T-helper 17 cell (primary cell): ENCODE measurements around the gene UBASH3A. TPM values are rescaled to one million over a fixed set of nuclear protein-coding genes. Genes with fewer than 3 reads are reported as not detected.
A peak's percentile ranks its signal among the peaks of the same experiment; 100 is the strongest.
"Not testable (repeated sequence)": the region's sequence is repeated elsewhere in the genome, so short reads cannot be mapped to it uniquely, and the experiment has no call there.

Experiments
- ATAC-seq: fragments of 150-1000 bp; cut with Tn5 transposase; 2 replicates; pipeline ENCODE4 v1.10.0; 2021; ENCODE audit warnings: mild to moderate bottlenecking, moderate library complexity
- DNase-seq, 3 donors: peaks; one replicate each; pipeline versions ENCODE4 v3.0.0 to v3.0.0-alpha.2; 2020 to 2021
- H3K9me3 ChIP-seq: one replicate; pipeline ENCODE4 v1.7.0; 2013; ENCODE audit warnings: low read length, mild to moderate bottlenecking; ENCODE audit not compliant: control insufficient read depth, poor library complexity, severe bottlenecking
- H3K27ac Mint-ChIP-seq: one replicate; pipeline ENCODE4 v1.8.0; 2022; ENCODE audit warnings: mild to moderate bottlenecking, moderate library complexity, mixed read lengths
- H3K27me3 Mint-ChIP-seq: one replicate; pipeline ENCODE4 v1.8.0; 2022; ENCODE audit warnings: mixed read lengths
- H3K36me3 Mint-ChIP-seq: one replicate; pipeline ENCODE4 v1.8.0; 2022; ENCODE audit warnings: low read depth, mixed read lengths
- H3K4me1 Mint-ChIP-seq: one replicate; pipeline ENCODE4 v1.8.0; 2022; ENCODE audit warnings: mild to moderate bottlenecking, mixed read lengths
- H3K4me3 Mint-ChIP-seq: one replicate; pipeline ENCODE4 v1.8.0; 2022; ENCODE audit warnings: mild to moderate bottlenecking, moderate library complexity, mixed read lengths
- total RNA-seq, 4 donors: library from RNA in 2 of 4; stranded (reverse) in 2 of 4; gene quantifications; one replicate each; pipeline ENCODE4 v1.2.3 and lab custom pipeline; 2022 to 2026

UBASH3A gene
- total RNA-seq, 2 donors from 2014 or later, result 49.5 to 50.3 TPM

DNA sequence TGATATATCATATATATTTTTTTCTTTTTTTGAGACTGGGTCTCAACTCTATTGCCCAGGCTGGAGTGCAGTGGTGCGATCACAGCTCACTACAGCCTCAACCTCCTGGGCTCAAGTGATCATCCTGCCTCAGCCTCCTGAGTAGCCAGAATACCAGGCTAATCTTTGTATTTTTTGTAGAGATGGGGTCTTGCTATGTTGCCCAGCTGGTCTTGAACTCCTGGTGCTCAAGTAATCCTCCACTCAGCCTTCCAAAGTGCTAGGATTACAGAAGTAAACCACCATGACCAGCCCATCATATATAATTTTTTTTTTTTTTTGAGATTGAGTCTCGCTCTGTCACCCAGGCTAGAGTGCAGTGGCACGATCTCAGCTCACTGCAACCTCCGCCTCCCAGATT lies 66.0 kb downstream of the UBASH3A start:
- peaks cover 27% of the 10 kb centered on the region for H3K4me1 Mint-ChIP-seq
- ATAC-seq, H3K27ac Mint-ChIP-seq, H3K9me3 ChIP-seq, DNase-seq, H3K36me3 Mint-ChIP-seq, H3K4me3 Mint-ChIP-seq: not testable (repeated sequence)
- peaks cover 21% of the 10 kb centered on the region for H3K27me3 Mint-ChIP-seq

DNA sequence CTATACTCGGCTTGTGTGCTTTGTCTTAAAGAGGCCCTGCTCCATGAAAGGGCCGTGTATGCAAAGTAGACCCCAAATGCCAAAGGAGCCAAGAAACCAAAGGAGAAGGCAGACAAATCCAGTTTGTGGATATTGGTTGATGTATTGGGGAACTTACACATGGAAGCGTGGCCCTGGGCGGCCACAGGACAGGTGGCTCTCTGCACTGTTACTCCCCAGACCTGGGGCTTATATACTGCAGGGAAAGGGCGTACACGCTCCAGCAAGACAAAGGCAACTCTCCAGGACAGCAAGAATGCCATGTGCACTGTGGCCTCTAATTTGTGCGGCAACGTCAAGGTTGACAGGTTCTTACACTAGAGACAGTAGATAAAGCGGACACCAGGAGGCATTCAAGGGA lies 67.5 kb downstream of the UBASH3A start:
- H3K9me3 ChIP-seq, result no peaks in the 10 kb centered on the region
- ATAC-seq (no peak), DNase-seq (no peak)
- H3K27ac Mint-ChIP-seq, result peak overlapping the region; percentile 43
- peaks cover 16% of the 10 kb centered on the region for H3K4me1 Mint-ChIP-seq
- peaks cover 3% of the 10 kb centered on the region for H3K36me3 Mint-ChIP-seq
- H3K27me3 Mint-ChIP-seq, result peaks cover 22% of the 10 kb centered on the region
- H3K4me3 Mint-ChIP-seq, result no peak overlapping the region

DNA sequence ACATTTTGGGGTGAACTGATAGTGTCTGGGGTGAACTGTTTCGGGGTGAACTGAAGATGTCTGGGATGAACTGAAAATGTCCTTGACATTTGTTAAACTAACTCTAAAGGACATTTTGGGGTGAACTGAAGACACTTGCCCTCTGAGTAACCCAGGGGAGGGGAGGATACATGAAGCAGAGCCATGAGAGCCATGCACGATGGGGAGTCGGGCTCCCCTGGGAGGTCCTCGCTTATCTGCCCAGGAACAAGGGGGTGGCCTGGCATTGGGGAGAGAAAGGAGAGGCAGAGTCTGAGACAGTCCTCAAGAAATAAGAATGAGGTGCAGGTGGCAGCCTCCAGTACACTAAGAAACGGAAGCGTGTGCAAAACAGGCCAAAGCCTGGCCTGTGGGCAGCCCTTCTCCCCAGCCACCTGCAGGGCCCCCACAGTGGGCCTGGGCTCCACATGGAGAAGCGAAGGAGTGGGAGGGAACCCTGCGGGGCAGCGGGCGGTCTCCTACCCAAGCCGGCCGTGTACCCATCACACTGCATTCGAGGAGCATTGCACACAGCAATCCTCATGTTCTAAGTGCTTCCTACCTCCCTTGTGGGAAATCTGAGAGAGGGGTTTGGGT lies 68.1 kb downstream of the UBASH3A start:
- ATAC-seq (no peak), DNase-seq (no peak)
- Mint-ChIP-seq H3K27me3 (peaks cover 22% of the 10 kb centered on the region), H3K27ac (peak overlapping the region; percentile 43), H3K4me1 (peaks cover 16% of the 10 kb centered on the region), H3K4me3 (no peak overlapping the region), H3K36me3 (peaks cover 3% of the 10 kb centered on the region)
- H3K9me3 ChIP-seq, result no peaks in the 10 kb centered on the region

DNA sequence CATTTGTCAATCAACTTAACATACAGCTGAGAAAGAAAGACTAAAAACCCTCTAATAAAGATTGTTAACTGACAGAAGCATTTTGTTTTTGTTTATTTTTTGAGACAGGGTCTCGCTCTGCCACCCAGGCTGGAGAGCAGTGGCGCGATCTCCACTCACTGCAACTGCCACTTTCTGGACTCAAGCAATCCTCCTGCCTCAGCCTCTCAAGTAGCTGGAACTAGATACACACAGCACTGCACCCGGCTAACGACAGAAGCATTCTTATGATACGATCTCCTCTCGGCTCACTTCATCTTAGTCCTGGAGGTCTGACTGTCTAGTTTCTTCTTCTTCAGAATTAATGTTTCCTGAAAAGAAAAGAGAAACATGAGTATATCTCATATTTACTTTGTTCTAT lies 68.8 kb downstream of the UBASH3A start:
- H3K27ac Mint-ChIP-seq, result no peak overlapping the region
- H3K36me3 Mint-ChIP-seq, result peaks cover 3% of the 10 kb centered on the region
- H3K27me3 Mint-ChIP-seq, result peaks cover 22% of the 10 kb centered on the region
- H3K4me1 Mint-ChIP-seq, result peaks cover 11% of the 10 kb centered on the region
- ATAC-seq (no peak), DNase-seq (no peak)
- no peak overlapping the region for H3K4me3 Mint-ChIP-seq
- H3K9me3 ChIP-seq, result no peaks in the 10 kb centered on the region

DNA sequence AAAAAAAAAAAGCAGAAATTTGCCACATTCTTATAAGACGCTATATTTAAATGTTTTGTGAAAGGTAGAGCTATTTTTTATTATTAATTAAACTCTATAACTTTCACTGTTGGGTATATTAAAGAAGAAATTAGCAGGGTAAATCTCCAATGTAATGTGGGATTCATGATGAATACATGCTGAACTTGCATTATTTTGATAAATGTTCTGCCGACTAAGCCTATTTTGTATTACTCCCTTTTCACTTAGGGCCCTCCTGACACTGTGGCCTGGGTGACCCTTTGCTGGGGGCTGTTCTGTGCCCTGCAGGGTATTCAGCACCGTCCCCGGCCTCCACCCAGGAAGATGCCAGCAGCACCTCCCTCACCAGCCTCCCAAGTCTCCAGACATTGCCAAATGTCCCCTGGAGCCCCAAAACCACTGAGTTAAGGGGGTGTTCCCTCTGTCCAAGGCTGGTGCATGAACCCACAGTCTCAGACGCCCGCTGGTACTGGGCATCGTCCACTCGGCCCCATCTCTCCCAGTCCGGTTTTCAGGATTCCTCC lies 69.9 kb downstream of the UBASH3A start:
- no peak for ATAC-seq

DNA sequence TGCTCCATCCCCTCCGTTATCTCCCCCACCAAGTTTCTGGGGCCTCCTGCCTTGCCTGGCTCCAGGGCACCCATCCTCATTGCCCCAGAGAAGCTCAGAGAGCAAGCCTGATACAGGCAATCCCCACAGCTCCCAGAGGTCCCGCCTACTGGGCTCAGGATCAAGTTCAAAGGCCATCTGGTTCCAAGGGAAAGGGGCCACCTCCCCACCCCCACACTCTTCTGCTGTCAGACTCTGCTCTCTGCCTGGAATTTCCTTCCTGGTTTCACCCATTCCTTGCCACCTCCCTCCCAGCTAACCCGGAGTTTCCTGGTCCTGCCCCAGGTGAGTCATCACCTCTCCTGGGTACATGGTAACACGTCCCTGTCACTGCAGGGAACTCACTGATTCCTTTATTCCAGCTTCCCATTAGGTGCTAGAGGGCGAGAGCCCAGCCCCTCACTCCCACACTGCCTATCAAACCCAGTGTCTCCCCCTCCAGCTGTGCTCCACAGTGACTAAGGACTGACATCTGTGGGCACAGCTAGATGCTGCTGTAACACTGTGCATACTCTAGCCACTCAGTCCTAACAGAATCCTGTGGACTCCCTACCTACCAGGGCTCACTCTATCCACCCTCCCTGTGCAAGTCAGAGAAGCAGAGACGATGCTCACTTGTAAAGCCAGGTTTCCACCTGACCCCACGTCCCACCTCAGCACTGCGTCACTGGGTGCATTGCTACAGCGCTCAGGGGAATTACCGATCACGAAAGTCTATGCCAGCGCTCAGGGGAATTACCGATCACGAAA lies 70.5 kb downstream of the UBASH3A start:
- Mint-ChIP-seq H3K27ac (peak overlapping the region; percentile 76), H3K4me1 (peaks cover 11% of the 10 kb centered on the region), H3K36me3 (peaks cover 3% of the 10 kb centered on the region), H3K27me3 (peaks cover 22% of the 10 kb centered on the region), H3K4me3 (peak overlapping the region; percentile 63)
- DNase-seq (no peak), ATAC-seq (peak; percentile 89)
- H3K9me3 ChIP-seq, result no peaks in the 10 kb centered on the region

More for the DNA sequence above, 69.9 kb downstream of the UBASH3A start:
- Mint-ChIP-seq H3K4me3 (no peak overlapping the region), H3K27me3 (peaks cover 22% of the 10 kb centered on the region), H3K4me1 (peaks cover 9% of the 10 kb centered on the region), H3K27ac (peak overlapping the region; percentile 76), H3K36me3 (peaks cover 3% of the 10 kb centered on the region)
- no peak for DNase-seq
- H3K9me3 ChIP-seq, result no peaks in the 10 kb centered on the region

DNA sequence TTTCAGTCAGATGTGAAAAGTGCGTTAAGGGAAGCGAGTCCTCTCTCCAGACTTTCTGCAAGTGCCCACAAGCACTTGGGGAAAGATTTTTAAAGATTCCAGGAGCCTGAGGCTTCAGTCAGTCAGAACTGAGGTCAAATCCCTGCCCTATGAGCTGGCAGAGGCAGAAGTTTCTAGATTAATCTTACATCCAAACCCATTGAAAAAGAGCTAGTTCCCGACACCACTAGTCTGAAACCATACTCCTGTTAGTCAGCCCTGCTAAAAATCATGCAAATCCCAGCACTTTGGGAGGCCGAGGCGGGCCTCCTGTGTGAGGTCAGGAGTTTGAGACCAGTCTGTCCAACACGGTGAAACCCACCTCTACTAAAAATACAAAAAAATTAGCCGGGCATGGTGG lies 71.3 kb downstream of the UBASH3A start:
- H3K4me3 Mint-ChIP-seq, result no peak overlapping the region
- peaks cover 27% of the 10 kb centered on the region for H3K27me3 Mint-ChIP-seq
- H3K36me3 Mint-ChIP-seq, result peaks cover 5% of the 10 kb centered on the region
- peaks cover 13% of the 10 kb centered on the region for H3K4me1 Mint-ChIP-seq
- DNase-seq (no peak), ATAC-seq (no peak)
- H3K27ac Mint-ChIP-seq, result peak overlapping the region; percentile 51
- no peaks in the 10 kb centered on the region for H3K9me3 ChIP-seq

- H3K4me3 Mint-ChIP-seq, result no peak overlapping the region
- peaks cover 27% of the 10 kb centered on the region for H3K27me3 Mint-ChIP-seq
- ATAC-seq, result no peak
- H3K27ac Mint-ChIP-seq, result no peak overlapping the region
- H3K36me3 Mint-ChIP-seq, result peaks cover 5% of the 10 kb centered on the region
- no peak for DNase-seq
- no peaks in the 10 kb centered on the region for H3K9me3 ChIP-seq
- H3K4me1 Mint-ChIP-seq, result peaks cover 14% of the 10 kb centered on the region
These were observed 72.1 kb downstream of the UBASH3A start for GRCh38 chr21:42475526-42476387.

DNA sequence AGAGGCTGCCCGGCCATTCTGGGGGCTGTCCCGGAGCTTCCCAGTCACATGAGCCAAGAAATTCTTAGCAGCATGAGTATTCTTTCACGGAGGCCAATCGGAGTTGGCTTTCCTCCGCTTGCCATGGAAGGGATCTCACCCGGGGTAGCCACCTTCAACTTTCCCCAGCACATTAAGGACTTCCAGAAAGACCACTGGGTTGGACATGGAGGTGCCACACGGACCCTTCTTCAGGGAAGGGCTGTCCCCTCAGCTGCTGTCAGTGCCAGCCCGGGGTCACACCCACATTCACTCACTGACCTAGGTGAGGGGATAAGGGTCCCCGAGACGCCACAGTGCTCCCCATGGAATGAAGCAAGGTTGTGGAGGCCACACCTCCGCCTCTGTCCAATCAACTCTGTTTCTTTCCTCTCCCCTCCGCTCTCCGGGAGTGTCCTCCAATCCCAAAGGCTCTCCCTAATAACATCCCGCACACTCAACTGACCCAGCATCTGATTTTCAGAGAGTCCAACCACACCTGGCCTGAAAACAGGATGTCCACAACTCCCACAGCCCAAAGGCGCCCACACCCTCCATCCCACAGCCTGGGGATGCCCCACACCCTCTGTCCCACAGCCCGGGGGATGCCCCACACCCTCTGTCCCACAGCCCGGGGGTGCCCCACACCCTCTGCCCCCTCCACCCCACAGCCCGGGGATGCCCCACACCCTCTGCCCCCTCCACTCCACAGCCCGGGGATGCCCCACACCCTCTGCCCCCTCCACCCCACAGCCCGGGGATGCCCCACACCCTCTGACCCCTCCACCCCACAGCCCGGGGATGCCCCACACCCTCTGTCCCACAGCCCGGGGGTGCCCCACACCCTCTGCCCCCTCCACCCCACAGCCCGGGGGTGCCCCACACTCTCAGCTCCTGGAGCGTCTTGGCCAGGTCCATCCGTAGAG lies 73.0 kb downstream of the UBASH3A start:
- DNase-seq (no peak), ATAC-seq (no peak)
- Mint-ChIP-seq H3K27ac (peak overlapping the region; percentile 24), H3K4me3 (no peak overlapping the region), H3K36me3 (peaks cover 5% of the 10 kb centered on the region), H3K4me1 (peaks cover 12% of the 10 kb centered on the region), H3K27me3 (peaks cover 22% of the 10 kb centered on the region)
- no peaks in the 10 kb centered on the region for H3K9me3 ChIP-seq

GRCh38 chr21:42478504-42478903 lies 74.8 kb downstream of the UBASH3A start:
- ATAC-seq, result no peak
- peaks cover 17% of the 10 kb centered on the region for H3K27me3 Mint-ChIP-seq
- H3K27ac Mint-ChIP-seq, result no peak overlapping the region
- no peak for DNase-seq
- H3K4me3 Mint-ChIP-seq, result no peak overlapping the region
- H3K36me3 Mint-ChIP-seq, result peaks cover 5% of the 10 kb centered on the region
- H3K4me1 Mint-ChIP-seq, result peaks cover 11% of the 10 kb centered on the region
- no peaks in the 10 kb centered on the region for H3K9me3 ChIP-seq

- Mint-ChIP-seq H3K4me1 (peaks cover 7% of the 10 kb centered on the region), H3K36me3 (peaks cover 2% of the 10 kb centered on the region), H3K27ac (no peak overlapping the region), H3K27me3 (peaks cover 13% of the 10 kb centered on the region), H3K4me3 (no peak overlapping the region)
- ATAC-seq, result no peak
- H3K9me3 ChIP-seq, result no peaks in the 10 kb centered on the region
- DNase-seq, result no peak
These were observed 75.9 kb downstream of the UBASH3A start for GRCh38 chr21:42479582-42479981.

- no peak for ATAC-seq
- DNase-seq, result no peak
- H3K9me3 ChIP-seq, result no peaks in the 10 kb centered on the region
- Mint-ChIP-seq H3K36me3 (peaks cover 2% of the 10 kb centered on the region), H3K27ac (no peak overlapping the region), H3K4me3 (no peak overlapping the region), H3K4me1 (peaks cover 5% of the 10 kb centered on the region), H3K27me3 (peaks cover 18% of the 10 kb centered on the region)
These were observed 77.0 kb downstream of the UBASH3A start for GRCh38 chr21:42480736-42481135.
